MCF 10A (cell line): ENCODE results near the gene LIX1L. TPM values are rescaled to one million over a fixed set of nuclear protein-coding genes. Genes with fewer than 3 reads are reported as not detected.

ENCODE experiments used
- BruUV-seq: library from RNA; stranded (reverse); fragments of 400-500 nt; replicated peaks from 2 replicates; lab custom pipeline; 2021; lab: Mats Ljungman, UMichigan
- CTCF ChIA-PET: fragments of 300-600 bp; sonication (Branson Sonifier 250); formaldehyde crosslinking; extraction: SDS; loops from one replicate; lab custom pipeline; 2021; ENCODE audit warnings: antibody characterized with exemption, inconsistent platforms; lab: Yijun Ruan, JAX
- POLR2A ChIA-PET: fragments of 300-600, 350-650 bp; sonication (Branson Sonifier 250); formaldehyde crosslinking; extraction: SDS; loops from one replicate; lab custom pipeline; 2020; ENCODE audit warnings: antibody characterized with exemption, inconsistent platforms; lab: Yijun Ruan, JAX
- DNase-seq: peaks from one replicate; pipeline ENCODE4 v3.0.0-alpha.2; 2018; ENCODE audit not compliant: unreplicated experiment
- H3K27ac Mint-ChIP-seq: one replicate; pipeline ENCODE4 v1.8.0; 2022; ENCODE audit warnings: mild to moderate bottlenecking, low read depth, mixed read lengths; ENCODE audit not compliant: unreplicated experiment
- H3K27me3 Mint-ChIP-seq: one replicate; pipeline ENCODE4 v1.8.0; 2022; ENCODE audit warnings: mixed read lengths; ENCODE audit not compliant: insufficient read depth, unreplicated experiment
- H3K36me3 Mint-ChIP-seq: one replicate; pipeline ENCODE4 v1.8.0; 2022; ENCODE audit warnings: mild to moderate bottlenecking, moderate library complexity, mixed read lengths; ENCODE audit not compliant: insufficient read depth, unreplicated experiment
- H3K4me1 Mint-ChIP-seq: one replicate; pipeline ENCODE4 v1.8.0; 2022; ENCODE audit warnings: mixed read lengths; ENCODE audit not compliant: insufficient read depth, unreplicated experiment
- H3K4me3 Mint-ChIP-seq: one replicate; pipeline ENCODE4 v1.8.0; 2022; ENCODE audit warnings: mild to moderate bottlenecking, moderate library complexity, mixed read lengths; ENCODE audit not compliant: unreplicated experiment
- H3K9me3 Mint-ChIP-seq: one replicate; pipeline ENCODE4 v1.8.0; 2022; ENCODE audit warnings: mixed read lengths; ENCODE audit not compliant: unreplicated experiment
- intact Hi-C: fragments of 100-400 bp; cut with micrococcal nuclease; formaldehyde crosslinking; loops from 2 replicates; pipeline ENCODE4 v1.14.1; 2022
- total RNA-seq: library from RNA; stranded (reverse); gene quantifications from 2 replicates; pipeline ENCODE4 v1.2.3, GENCODE V29; 2022
- TF ChIP-seq, protein P1 (sequence below): fragments of 200-600 bp; IDR thresholded peaks from one replicate; pipeline ENCODE4 v1.8.0; 2022; ENCODE audit warnings: antibody characterized with exemption, mild to moderate bottlenecking; ENCODE audit not compliant: unreplicated experiment

LIX1L gene
- total RNA-seq, 1 experiment from 2014 or later: 42.1 TPM

DNA sequence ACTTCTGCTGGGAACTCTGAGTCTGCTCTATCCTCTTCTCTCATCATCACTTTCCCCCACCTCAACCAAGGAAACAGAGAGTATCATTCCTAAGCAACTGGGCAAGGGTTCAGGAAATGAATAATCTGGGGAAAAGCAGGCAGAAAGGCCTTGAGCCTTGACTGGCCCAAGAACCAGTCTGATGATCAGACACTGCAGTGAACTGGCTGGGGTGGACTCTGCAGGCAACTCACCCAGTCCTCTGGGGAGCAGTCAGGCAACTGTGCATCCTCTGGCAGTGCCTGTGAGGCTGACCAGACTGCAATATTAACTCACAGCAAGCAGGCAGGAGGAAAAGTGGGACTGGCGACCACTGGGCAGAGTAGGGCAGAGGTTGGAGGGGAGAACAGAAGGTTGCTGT is 73.1 kb downstream of the LIX1L start:
- BruUV-seq: no TSS peak
- peaks cover 10% of the 10 kb centered on the region for H3K36me3 Mint-ChIP-seq
- POLR2A ChIA-PET: interaction anchor here (0.7 to 2.8 kb wide), 8 partner anchors 8 to 80 kb away, joined by 3 to 30 read pairs (median 5); partner anchors contain the start of genes ANKRD34A, PEX11B, PIAS3 and POLR3GL

More for the DNA sequence above, 73.1 kb downstream of the LIX1L start:
- TF ChIP-seq, protein P1, sequence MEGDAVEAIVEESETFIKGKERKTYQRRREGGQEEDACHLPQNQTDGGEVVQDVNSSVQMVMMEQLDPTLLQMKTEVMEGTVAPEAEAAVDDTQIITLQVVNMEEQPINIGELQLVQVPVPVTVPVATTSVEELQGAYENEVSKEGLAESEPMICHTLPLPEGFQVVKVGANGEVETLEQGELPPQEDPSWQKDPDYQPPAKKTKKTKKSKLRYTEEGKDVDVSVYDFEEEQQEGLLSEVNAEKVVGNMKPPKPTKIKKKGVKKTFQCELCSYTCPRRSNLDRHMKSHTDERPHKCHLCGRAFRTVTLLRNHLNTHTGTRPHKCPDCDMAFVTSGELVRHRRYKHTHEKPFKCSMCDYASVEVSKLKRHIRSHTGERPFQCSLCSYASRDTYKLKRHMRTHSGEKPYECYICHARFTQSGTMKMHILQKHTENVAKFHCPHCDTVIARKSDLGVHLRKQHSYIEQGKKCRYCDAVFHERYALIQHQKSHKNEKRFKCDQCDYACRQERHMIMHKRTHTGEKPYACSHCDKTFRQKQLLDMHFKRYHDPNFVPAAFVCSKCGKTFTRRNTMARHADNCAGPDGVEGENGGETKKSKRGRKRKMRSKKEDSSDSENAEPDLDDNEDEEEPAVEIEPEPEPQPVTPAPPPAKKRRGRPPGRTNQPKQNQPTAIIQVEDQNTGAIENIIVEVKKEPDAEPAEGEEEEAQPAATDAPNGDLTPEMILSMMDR: no peak
- Mint-ChIP-seq H3K27ac (no peak overlapping the region), H3K4me3 (peak overlapping the region; percentile 81), H3K9me3 (no peaks in the 10 kb centered on the region), H3K27me3 (peaks cover 12% of the 10 kb centered on the region), H3K4me1 (peaks cover 26% of the 10 kb centered on the region)
- intact Hi-C loops: no loop called here
- CTCF ChIA-PET: interaction anchor here (0.5 to 21.0 kb wide), 9 partner anchors 7 to 92 kb away, joined by 3 to 617 read pairs (median 4); partner anchors contain the start of genes ITGA10 and NUDT17
- DNase-seq: no peak

Other genes with a start within 250 kb of the LIX1L start
- gene CD160, start 238.5 kb downstream of the LIX1L start, total RNA-seq: not detected in 2 replicates
- gene RNF115, start 133.9 kb downstream of the LIX1L start, total RNA-seq: 16.8 and 19.5 TPM in 2 replicates
- gene POLR3C, start 133.8 kb downstream of the LIX1L start, total RNA-seq: 67.9 and 96.8 TPM in 2 replicates
- 3.7 and 4.6 TPM in 2 replicates for gene NUDT17, start 112.4 kb downstream of the LIX1L start, total RNA-seq
- gene PIAS3, start 98.9 kb downstream of the LIX1L start, total RNA-seq: 34.3 and 36.9 TPM in 2 replicates
- 0.29 TPM in 1 of 2 replicates, not detected in the other for gene ANKRD35, start 72.2 kb downstream of the LIX1L start, total RNA-seq
- 25.7 and 33.0 TPM in 2 replicates for gene ITGA10, start 48.0 kb downstream of the LIX1L start, total RNA-seq
- 35.5 and 36.2 TPM in 2 replicates for gene PEX11B, start 39.3 kb downstream of the LIX1L start, total RNA-seq
- 370 and 403 TPM in 2 replicates for gene RBM8A, start 30.5 kb downstream of the LIX1L start, total RNA-seq
- gene ANKRD34A, start 6.6 kb upstream of the LIX1L start, total RNA-seq: 2.6 and 3.1 TPM in 2 replicates
- 17.6 and 20.9 TPM in 2 replicates for gene POLR3GL, start 6.7 kb upstream of the LIX1L start, total RNA-seq
- 576 and 599 TPM in 2 replicates for gene TXNIP, start 38.6 kb upstream of the LIX1L start, total RNA-seq
- not detected in 2 replicates for gene HJV, start 63.7 kb upstream of the LIX1L start, total RNA-seq
- gene NBPF10, start 186.8 kb upstream of the LIX1L start, total RNA-seq: 6.9 and 7.6 TPM in 2 replicates